Eye (tissue), 1 donor: Measurements from ENCODE around the gene TSKS.

Source experiments
- DNase-seq: peaks from one replicate; pipeline ENCODE4 v3.0.0-alpha.2; 2015

TSKS gene

GRCh38 chr19:49713236-49713845 is 49.8 kb downstream of the TSKS start:
- DNase-seq, result no peak

GRCh38 chr19:49712397-49712859 is 50.7 kb downstream of the TSKS start:
- DNase-seq, result no peak

GRCh38 chr19:49710372-49710951 is 52.6 kb downstream of the TSKS start:
- no peak for DNase-seq

- DNase-seq, result no peak
Measured at GRCh38 chr19:49705919-49706318, 57.2 kb downstream of the TSKS start.

- no peak for DNase-seq
Measured at GRCh38 chr19:49704888-49705642, 58.0 kb downstream of the TSKS start.

GRCh38 chr19:49701271-49701786 is 61.8 kb downstream of the TSKS start:
- DNase-seq, result no peak

GRCh38 chr19:49700563-49700962 is 62.5 kb downstream of the TSKS start:
- no peak for DNase-seq

GRCh38 chr19:49699364-49699763 is 63.7 kb downstream of the TSKS start:
- DNase-seq, result no peak

- no peak for DNase-seq
Measured at GRCh38 chr19:49696865-49697264, 66.2 kb downstream of the TSKS start.

- DNase-seq, result no peak
Measured at GRCh38 chr19:49696115-49696514, 67.0 kb downstream of the TSKS start.

GRCh38 chr19:49692147-49692506 is 71.0 kb downstream of the TSKS start:
- no peak for DNase-seq

- peak; percentile 95 for DNase-seq
Measured at GRCh38 chr19:49691243-49692146, 71.6 kb downstream of the TSKS start.

- peak; percentile 95 for DNase-seq
Measured at GRCh38 chr19:49690656-49691242, 72.4 kb downstream of the TSKS start, which contains the start of gene CPT1C. Gene CPT1C (plus strand): TSS chr19:49691116. CDS start chr19:49692253, 1,137 bp downstream.

- no peak for DNase-seq
Measured at GRCh38 chr19:49690079-49690655, 72.9 kb downstream of the TSKS start.
